ENCODE measurements around the gene RNF151.

GRCh38 chr16:1990351-1991134, 23.9 kb downstream of the RNF151 start:
- TF ChIP-seq CTCF (IDR thresholded peaks at IDR 0.05) (no peak), POLR2A (IDR thresholded peaks at IDR 0.05) (no peak)

Measured in heart left ventricle (tissue), 13 donors.